ENCODE measurements around the gene ZNF804A. TPM values are rescaled to one million over a fixed set of nuclear protein-coding genes. Genes with fewer than 3 reads are reported as not detected.
A peak's percentile ranks its signal among the peaks of the same experiment; 100 is the strongest.

ZNF804A gene
- total and polyA plus RNA-seq, 7 experiments from 2014 or later: 0.16 to 0.69 TPM; not detected in 5

- ATAC-seq: peak; percentile 25
Observed at GRCh38 chr2:184599054-184599871, 934 bp downstream of the ZNF804A start.

DNA sequence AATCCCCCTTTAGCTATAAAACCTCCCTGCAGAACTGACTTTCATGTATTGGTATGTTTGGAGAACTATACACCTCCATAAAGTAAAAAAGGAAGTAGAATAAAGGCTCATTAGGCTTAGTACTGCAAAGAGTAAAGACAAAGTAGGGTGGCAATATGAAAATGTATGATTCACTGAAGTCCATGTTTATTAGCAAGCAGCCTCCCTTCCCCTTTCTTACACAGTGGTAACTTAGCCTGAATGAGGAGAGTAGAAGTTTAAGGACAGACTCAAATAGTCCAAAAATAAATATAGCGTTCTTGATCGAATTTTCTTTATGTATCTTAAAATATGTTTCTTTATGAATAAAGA lies 1.5 kb downstream of the ZNF804A start:
- Mint-ChIP-seq H3K4me1 (peaks cover 7 to 21% (median 16%) of the 10 kb centered on the region in 7 donors), H3K27me3 (peaks cover 41 to 50% (median 45%) of the 10 kb centered on the region in 5 donors), H3K36me3 (peaks cover 0 to 15% (median 0%) of the 10 kb centered on the region in 5 donors), H3K27ac (no peak overlapping the region), H3K9me3 (peaks cover 0 to 11% (median 2%) of the 10 kb centered on the region in 11 donors), H3K4me3 (no peak overlapping the region)
- Histone ChIP-seq H3K4me1 (ENCODE audit: control insufficient read depth in 2 of 2, insufficient read depth in 2 of 2, low read length in 2 of 2) (no peaks in the 10 kb centered on the region), H3K27me3 (ENCODE audit: control insufficient read depth in 2 of 2, insufficient read depth in 2 of 2, low read length in 2 of 2) (no peaks in the 10 kb centered on the region), H3K4me3 (ENCODE audit: low read length) (no peak overlapping the region), H3K27ac (ENCODE audit: low read depth, low read length) (no peak overlapping the region), H3K36me3 (ENCODE audit: control insufficient read depth in 2 of 3, insufficient read depth in 3 of 3, low read length in 3 of 3) (no peaks in the 10 kb centered on the region), H3K9me3 (ENCODE audit: control insufficient read depth in 2 of 3, low read length in 3 of 3) (no peaks in the 10 kb centered on the region)
- ChIA-PET CTCF (no interaction called here), POLR2A (no interaction called here)
- ATAC-seq (peak; percentile 57), DNase-seq (no peak)
- intact Hi-C loops (cut with micrococcal nuclease): no loop called here

More at GRCh38 chr2:184599054-184599871, 934 bp downstream of the ZNF804A start:
- CTCF ChIA-PET: no interaction called here
- DNase-seq: no peak
- peaks cover 0 to 15% (median 0%) of the 10 kb centered on the region in 5 donors for H3K36me3 Mint-ChIP-seq
- H3K4me1 Mint-ChIP-seq: peaks cover 7 to 21% (median 16%) of the 10 kb centered on the region in 7 donors
- peaks cover 0 to 11% (median 2%) of the 10 kb centered on the region in 11 donors for H3K9me3 Mint-ChIP-seq
- POLR2A ChIA-PET: no interaction called here
- peak overlapping the region; percentile 13 to 77 (median 66) for H3K4me3 Mint-ChIP-seq
- Histone ChIP-seq H3K27ac (ENCODE audit: low read depth, low read length) (no peak overlapping the region), H3K9me3 (ENCODE audit: control insufficient read depth in 2 of 3, low read length in 3 of 3) (no peaks in the 10 kb centered on the region), H3K4me3 (ENCODE audit: low read length) (no peak overlapping the region), H3K4me1 (ENCODE audit: control insufficient read depth in 2 of 2, insufficient read depth in 2 of 2, low read length in 2 of 2) (no peaks in the 10 kb centered on the region), H3K27me3 (ENCODE audit: control insufficient read depth in 2 of 2, insufficient read depth in 2 of 2, low read length in 2 of 2) (peaks cover 0 to 1% of the 10 kb centered on the region in 2 donors), H3K36me3 (ENCODE audit: control insufficient read depth in 2 of 3, insufficient read depth in 3 of 3, low read length in 3 of 3) (no peaks in the 10 kb centered on the region)
- H3K27me3 Mint-ChIP-seq: peaks cover 45 to 56% (median 46%) of the 10 kb centered on the region in 5 donors
- intact Hi-C loops (cut with micrococcal nuclease): no loop called here
- H3K27ac Mint-ChIP-seq: no peak overlapping the region

DNA sequence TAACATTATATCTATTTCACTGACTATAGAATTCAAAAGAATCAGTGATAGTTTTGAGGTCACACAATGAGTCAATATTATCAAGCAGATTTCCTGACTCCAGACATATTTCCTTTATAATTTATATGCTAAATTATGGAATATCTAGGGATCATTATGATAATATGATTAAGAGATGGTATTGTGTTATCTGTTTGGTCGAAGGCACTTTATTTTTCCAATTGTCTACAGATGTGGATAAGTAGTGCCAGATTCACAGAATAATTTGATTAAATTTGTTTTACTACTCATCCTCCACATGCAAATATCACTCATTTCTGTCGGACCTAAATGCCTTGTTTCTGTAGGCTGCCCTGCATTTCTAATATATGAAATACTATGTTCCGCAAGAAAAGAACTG lies 4.4 kb downstream of the ZNF804A start:
- POLR2A ChIA-PET: no interaction called here
- H3K9me3 Mint-ChIP-seq: peaks cover 0 to 5% (median 0%) of the 10 kb centered on the region in 11 donors
- peaks cover 6 to 13% (median 8%) of the 10 kb centered on the region in 7 donors for H3K4me1 Mint-ChIP-seq

GRCh38 chr2:184610891-184611290 lies 12.6 kb downstream of the ZNF804A start:
- CTCF ChIA-PET: interaction anchor here (0.7 kb wide), 1 partner anchor 426 kb away, joined by 4 read pairs; no protein-coding TSS in a partner anchor
- no peaks in the 10 kb centered on the region for H3K4me1 ChIP-seq (ENCODE audit: control insufficient read depth in 2 of 2, insufficient read depth in 2 of 2, low read length in 2 of 2)
- no peak for ATAC-seq
- H3K27ac ChIP-seq (ENCODE audit: low read depth, low read length): no peak overlapping the region
- H3K4me3 Mint-ChIP-seq: no peak overlapping the region
- no peaks in the 10 kb centered on the region for H3K9me3 ChIP-seq (ENCODE audit: control insufficient read depth in 2 of 3, low read length in 3 of 3)
- H3K4me3 ChIP-seq (ENCODE audit: low read length): no peak overlapping the region
- H3K36me3 Mint-ChIP-seq: no peaks in the 10 kb centered on the region
- no peak overlapping the region for H3K27ac Mint-ChIP-seq
- no peak for DNase-seq
- H3K27me3 Mint-ChIP-seq: no peaks in the 10 kb centered on the region
- no peaks in the 10 kb centered on the region for H3K27me3 ChIP-seq (ENCODE audit: control insufficient read depth in 2 of 2, insufficient read depth in 2 of 2, low read length in 2 of 2)
- H3K4me1 Mint-ChIP-seq: no peaks in the 10 kb centered on the region
- intact Hi-C loops (cut with micrococcal nuclease): no loop called here
- no peaks in the 10 kb centered on the region for H3K36me3 ChIP-seq (ENCODE audit: control insufficient read depth in 2 of 3, insufficient read depth in 3 of 3, low read length in 3 of 3)
- peaks cover 0 to 13% (median 0%) of the 10 kb centered on the region in 11 donors for H3K9me3 Mint-ChIP-seq
- POLR2A ChIA-PET: no interaction called here

More for the DNA sequence above, 4.4 kb downstream of the ZNF804A start:
- no peak overlapping the region for H3K27ac ChIP-seq (ENCODE audit: low read depth, low read length)
- no peaks in the 10 kb centered on the region for H3K4me1 ChIP-seq (ENCODE audit: control insufficient read depth in 2 of 2, insufficient read depth in 2 of 2, low read length in 2 of 2)
- no peaks in the 10 kb centered on the region for H3K27me3 ChIP-seq (ENCODE audit: control insufficient read depth in 2 of 2, insufficient read depth in 2 of 2, low read length in 2 of 2)
- CTCF ChIA-PET: no interaction called here
- Mint-ChIP-seq H3K36me3 (peaks cover 0 to 8% (median 0%) of the 10 kb centered on the region in 5 donors), H3K4me3 (no peak overlapping the region), H3K27me3 (peaks cover 18 to 27% (median 21%) of the 10 kb centered on the region in 5 donors), H3K27ac (no peak overlapping the region)
- ATAC-seq (no peak), DNase-seq (no peak)
- intact Hi-C loops (cut with micrococcal nuclease): no loop called here
- no peaks in the 10 kb centered on the region for H3K36me3 ChIP-seq (ENCODE audit: control insufficient read depth in 2 of 3, insufficient read depth in 3 of 3, low read length in 3 of 3)
- no peaks in the 10 kb centered on the region for H3K9me3 ChIP-seq (ENCODE audit: control insufficient read depth in 2 of 3, low read length in 3 of 3)
- H3K4me3 ChIP-seq (ENCODE audit: low read length): no peak overlapping the region

DNA sequence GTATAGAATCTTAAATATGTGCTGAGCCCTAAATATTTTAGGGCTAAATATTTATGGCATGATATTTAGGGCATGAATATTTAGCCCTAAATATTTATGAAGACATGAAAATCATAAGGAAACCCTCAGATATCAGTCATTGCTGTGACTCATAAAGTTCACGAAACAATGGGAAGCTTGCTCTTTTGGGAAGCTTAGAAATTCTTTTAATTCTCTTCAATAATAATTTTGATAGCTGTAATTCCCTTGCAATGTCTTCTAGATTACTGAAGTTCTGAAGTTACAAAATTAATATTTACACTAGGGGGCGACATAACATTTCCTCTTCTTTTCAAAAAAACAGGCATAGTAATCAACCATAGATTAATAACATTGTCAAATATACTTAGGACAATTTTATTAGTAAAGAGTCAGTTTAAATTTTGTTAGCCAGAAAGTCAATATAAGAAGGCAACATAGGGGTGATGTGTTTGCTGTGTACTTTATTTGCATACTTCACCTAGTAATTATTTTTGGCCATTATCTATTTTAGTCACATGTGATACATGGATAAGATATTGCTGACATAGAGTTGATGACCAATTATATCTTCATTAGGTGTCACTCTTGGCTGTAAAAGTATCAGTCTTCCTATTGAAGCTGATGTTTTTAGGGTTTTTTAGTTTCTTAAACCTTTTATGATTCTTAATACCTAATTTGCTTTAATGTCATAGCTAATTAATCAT lies 13.2 kb downstream of the ZNF804A start:
- POLR2A ChIA-PET: no interaction called here
- Mint-ChIP-seq H3K4me3 (no peak overlapping the region), H3K4me1 (no peaks in the 10 kb centered on the region), H3K27ac (no peak overlapping the region), H3K9me3 (peaks cover 0 to 13% (median 0%) of the 10 kb centered on the region in 11 donors), H3K36me3 (no peaks in the 10 kb centered on the region), H3K27me3 (no peaks in the 10 kb centered on the region)
- H3K9me3 ChIP-seq (ENCODE audit: control insufficient read depth in 2 of 3, low read length in 3 of 3): no peaks in the 10 kb centered on the region
- intact Hi-C loops (cut with micrococcal nuclease): no loop called here
- no peaks in the 10 kb centered on the region for H3K36me3 ChIP-seq (ENCODE audit: control insufficient read depth in 2 of 3, insufficient read depth in 3 of 3, low read length in 3 of 3)
- no peak overlapping the region for H3K4me3 ChIP-seq (ENCODE audit: low read length)
- ATAC-seq: no peak
- CTCF ChIA-PET: interaction anchor here (0.7 kb wide), 1 partner anchor 425 kb away, joined by 4 read pairs; no protein-coding TSS in a partner anchor
- no peaks in the 10 kb centered on the region for H3K27me3 ChIP-seq (ENCODE audit: control insufficient read depth in 2 of 2, insufficient read depth in 2 of 2, low read length in 2 of 2)
- no peak overlapping the region for H3K27ac ChIP-seq (ENCODE audit: low read depth, low read length)
- no peaks in the 10 kb centered on the region for H3K4me1 ChIP-seq (ENCODE audit: control insufficient read depth in 2 of 2, insufficient read depth in 2 of 2, low read length in 2 of 2)
- DNase-seq: no peak

DNA sequence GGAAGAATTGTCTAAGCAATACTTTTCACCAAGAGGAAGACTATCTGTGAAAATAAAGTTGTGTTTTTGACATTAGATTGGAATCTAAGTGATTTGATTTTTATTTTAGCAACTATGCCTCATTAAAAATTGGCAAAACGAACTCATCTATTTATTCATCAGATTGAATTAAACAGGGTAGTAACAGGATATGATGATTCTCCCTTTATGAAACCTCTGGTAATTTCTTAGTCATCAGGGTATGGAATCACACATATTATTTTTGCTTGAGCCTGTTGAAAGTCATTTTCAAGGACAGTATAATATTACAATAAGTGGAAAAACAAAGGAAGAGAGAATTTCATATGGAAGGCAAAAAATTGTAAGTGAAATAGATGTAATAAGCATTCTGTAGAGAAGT lies 22.0 kb downstream of the ZNF804A start:
- H3K9me3 ChIP-seq (ENCODE audit: control insufficient read depth in 2 of 3, low read length in 3 of 3): no peaks in the 10 kb centered on the region
- H3K27ac Mint-ChIP-seq: no peak overlapping the region
- no peaks in the 10 kb centered on the region for H3K36me3 ChIP-seq (ENCODE audit: control insufficient read depth in 2 of 3, insufficient read depth in 3 of 3, low read length in 3 of 3)
- intact Hi-C loops (cut with micrococcal nuclease): no loop called here
- no peaks in the 10 kb centered on the region for H3K36me3 Mint-ChIP-seq
- H3K4me3 Mint-ChIP-seq: no peak overlapping the region
- H3K9me3 Mint-ChIP-seq: peaks cover 0 to 14% (median 0%) of the 10 kb centered on the region in 11 donors
- H3K4me1 Mint-ChIP-seq: no peaks in the 10 kb centered on the region
- no peak for DNase-seq
- no peak overlapping the region for H3K27ac ChIP-seq (ENCODE audit: low read depth, low read length)
- no peaks in the 10 kb centered on the region for H3K4me1 ChIP-seq (ENCODE audit: control insufficient read depth in 2 of 2, insufficient read depth in 2 of 2, low read length in 2 of 2)
- no peak for ATAC-seq
- H3K4me3 ChIP-seq (ENCODE audit: low read length): no peak overlapping the region
- H3K27me3 Mint-ChIP-seq: no peaks in the 10 kb centered on the region
- no peaks in the 10 kb centered on the region for H3K27me3 ChIP-seq (ENCODE audit: control insufficient read depth in 2 of 2, insufficient read depth in 2 of 2, low read length in 2 of 2)
- CTCF ChIA-PET: no interaction called here
- POLR2A ChIA-PET: no interaction called here
